Activated CD8-positive, alpha-beta memory T cell treated with anti-CD3 and anti-CD28 coated beads, Interleukin-2, amount 50 U/mL, for 24 hours (primary cell): ENCODE results near the gene PLEKHG3.

Experiments
- DNase-seq: peaks from one replicate; pipeline ENCODE4 v3.0.0-alpha.2; 2020; ENCODE audit errors: extremely low read depth

The PLEKHG3 gene

DNA sequence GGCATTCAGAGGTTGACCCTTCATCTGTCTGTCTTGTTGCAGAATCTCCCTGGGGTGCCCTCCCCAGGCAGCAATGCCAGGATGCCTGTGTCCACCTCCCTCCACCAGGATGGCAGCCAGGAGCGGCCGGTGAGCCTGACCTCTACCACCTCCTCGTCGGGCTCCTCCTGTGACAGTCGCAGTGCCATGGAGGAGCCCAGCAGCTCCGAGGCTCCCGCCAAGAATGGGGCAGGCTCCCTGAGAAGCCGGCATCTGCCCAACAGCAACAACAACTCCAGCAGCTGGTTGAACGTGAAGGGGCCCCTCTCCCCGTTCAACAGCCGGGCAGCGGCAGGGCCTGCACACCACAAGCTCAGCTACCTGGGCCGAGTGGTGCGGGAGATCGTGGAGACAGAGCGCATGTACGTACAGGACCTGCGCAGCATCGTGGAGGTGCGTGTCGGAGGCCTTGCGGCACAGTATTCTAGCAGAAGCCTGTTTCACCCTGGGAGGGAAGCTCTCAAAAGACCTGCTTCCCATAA is 23.4 kb downstream of the PLEKHG3 start:
- DNase-seq, result no peak

DNA sequence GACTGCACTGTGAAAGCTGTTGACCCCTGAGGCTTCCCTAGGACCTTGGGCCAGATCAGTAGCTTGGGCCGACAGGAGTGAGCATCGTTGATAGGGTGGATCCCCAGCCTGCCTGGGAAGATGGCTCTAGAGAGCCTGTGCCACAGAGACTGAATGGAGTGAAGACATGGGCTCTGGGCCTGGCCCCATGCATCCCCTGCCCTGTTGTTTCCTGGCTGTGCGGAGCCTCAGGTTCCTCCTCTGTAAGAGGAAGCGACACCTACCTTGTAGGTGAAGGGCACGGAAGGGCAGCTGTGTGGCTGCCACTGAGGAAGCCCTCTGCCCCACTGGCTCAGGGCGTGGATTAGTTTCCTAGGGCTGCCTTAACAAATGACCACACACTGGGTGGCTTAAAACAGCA is 23.9 kb downstream of the PLEKHG3 start:
- DNase-seq, result no peak

DNA sequence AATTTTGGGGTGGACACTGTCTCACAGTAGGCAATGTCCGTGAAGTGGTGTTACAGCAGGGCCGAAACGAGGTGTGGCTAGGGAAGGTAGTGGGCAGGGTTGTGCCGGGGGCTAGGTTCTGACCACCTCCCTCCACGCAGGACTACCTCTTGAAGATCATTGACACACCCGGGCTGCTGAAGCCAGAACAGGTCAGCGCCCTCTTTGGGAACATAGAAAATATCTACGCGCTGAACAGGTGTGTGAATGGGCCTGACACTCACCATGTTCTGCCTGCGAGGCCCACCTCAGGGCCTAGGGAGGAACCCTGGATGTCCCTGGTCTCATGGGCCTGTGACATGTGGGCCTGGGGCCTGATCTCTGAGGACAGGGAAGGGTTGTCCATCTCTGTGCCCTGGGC is 24.6 kb downstream of the PLEKHG3 start:
- no peak for DNase-seq

DNA sequence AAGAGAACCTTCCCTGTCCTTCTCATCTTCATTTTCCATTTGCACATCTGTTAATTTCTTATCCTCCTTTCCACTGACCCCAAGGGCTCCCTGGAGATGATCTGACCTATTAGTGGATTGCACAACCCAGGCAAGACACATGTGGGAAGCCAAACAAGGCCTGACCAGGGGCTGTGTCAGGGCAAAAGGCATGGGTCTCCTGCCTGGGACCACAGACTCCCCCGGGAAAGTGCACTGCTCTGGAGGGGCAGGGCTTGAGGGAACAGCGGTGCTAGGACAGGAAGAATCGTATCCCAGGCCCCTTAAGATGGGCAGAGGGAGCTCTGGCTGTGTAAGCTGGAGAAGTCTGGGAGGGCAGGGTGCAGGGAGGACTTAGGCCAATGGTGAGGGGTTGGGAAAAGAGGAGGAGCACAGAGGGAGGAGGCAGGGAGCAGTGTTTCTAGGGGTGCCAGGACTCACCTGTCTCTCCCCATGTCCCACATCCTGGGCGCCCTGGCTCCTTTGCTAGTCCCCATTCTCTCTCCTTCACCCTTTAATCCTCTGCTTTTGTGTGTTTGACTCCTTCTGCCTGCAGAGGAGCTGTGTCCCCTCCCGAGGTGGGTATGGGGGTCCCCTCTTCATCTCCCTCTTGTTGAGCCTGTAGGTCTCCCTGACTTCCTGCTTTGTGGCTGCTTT is 25.3 kb downstream of the PLEKHG3 start:
- no peak for DNase-seq

DNA sequence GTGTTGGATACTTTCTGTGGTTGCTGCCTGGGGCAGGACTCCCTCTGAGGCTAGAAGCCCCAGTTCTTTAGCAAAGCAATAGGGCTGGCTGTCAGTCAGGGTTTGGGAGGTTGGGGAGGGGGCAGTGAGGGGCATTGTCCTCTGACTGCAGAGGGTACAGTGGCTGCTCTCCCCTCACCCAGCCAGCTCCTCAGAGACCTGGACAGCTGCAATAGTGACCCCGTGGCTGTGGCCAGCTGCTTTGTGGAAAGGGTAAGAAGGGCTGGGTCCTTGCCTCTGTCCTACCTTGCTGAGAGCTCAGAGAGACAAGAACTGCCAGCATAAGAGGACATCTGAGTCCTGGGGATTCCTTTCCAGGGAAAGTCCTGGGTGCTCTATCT is 25.8 kb downstream of the PLEKHG3 start:
- no peak for DNase-seq

DNA sequence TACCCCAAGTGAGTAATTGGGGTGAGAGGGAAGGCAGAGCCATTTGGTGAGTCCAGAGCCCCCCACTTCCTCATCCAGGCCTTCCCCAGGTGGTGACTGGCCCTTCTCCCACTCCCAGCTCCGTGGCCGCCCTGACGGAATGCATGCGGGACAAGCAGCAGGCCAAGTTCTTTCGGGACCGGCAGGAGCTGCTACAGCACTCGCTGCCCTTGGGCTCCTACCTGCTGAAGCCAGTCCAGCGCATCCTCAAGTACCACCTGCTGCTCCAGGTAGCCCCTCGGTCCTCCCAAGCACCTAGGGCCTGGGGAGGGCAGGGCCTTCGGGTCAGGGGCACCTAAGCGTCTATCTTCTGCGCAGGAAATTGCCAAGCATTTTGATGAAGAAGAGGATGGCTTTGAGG is 26.5 kb downstream of the PLEKHG3 start:
- no peak for DNase-seq

DNA sequence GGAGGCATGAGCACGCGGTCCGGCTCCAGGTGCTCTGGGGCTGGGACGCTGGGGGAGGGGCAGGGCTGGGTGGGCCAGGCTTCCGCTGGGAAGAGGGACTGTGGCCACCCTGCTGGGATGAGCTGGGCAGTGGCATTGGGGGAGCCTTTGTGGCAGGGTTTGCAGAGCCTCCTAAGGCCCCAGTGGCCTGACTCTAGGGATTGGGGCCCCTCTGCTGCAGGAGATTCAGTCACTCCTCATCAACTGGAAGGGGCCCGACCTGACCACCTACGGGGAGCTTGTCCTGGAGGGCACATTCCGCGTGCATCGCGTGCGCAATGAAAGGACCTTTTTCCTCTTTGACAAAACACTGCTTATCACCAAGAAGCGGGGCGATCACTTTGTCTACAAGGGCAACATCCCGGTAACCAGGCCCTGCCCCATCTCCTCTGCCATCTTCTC is 26.9 kb downstream of the PLEKHG3 start:
- DNase-seq, result no peak

DNA sequence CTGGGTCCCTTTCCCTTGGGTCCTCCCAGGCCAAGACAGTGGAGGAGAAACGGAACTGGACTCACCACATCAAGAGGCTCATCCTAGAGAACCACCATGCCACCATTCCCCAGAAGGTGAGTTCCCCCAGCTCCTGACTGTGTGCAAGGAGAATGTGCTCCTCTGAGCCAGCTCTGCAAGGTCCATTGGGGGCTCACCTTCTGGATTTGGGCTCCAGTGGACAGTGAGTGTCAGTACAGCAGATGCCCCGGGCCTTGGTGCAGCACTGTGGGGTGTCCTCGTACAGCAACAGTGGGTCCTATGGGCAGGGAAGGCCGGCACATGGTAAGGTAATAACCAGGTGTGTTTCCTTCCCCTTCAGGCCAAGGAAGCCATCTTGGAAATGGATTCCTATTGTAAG is 27.8 kb downstream of the PLEKHG3 start:
- no peak for DNase-seq

DNA sequence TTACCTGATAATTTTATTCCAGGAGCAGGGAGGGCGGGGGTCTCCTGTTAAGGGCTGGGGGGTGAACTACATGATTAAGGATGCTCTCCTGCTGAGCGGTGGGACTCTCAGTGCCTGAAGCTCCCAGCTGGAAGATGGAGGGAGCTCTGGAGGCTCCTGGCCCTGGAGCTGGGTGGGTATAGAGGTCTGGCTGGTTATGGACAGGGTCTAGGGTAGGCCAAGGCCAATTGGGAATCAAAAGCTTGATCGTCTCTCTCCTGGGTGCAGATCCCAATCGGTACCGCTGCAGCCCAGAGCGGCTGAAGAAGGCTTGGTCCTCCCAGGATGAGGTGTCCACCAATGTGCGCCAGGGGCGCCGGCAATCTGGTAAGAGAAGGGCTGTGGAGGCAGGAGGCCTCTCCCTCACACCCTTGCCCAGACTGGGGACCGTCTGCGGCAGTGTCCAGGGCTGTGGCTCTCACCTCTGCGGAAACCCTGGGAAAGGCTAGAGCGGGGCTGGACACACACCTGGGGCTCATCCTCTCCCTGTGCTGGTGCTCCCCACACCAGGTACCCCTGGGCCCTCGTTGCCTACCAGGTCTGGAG is 28.4 kb downstream of the PLEKHG3 start:
- no peak for DNase-seq

DNA sequence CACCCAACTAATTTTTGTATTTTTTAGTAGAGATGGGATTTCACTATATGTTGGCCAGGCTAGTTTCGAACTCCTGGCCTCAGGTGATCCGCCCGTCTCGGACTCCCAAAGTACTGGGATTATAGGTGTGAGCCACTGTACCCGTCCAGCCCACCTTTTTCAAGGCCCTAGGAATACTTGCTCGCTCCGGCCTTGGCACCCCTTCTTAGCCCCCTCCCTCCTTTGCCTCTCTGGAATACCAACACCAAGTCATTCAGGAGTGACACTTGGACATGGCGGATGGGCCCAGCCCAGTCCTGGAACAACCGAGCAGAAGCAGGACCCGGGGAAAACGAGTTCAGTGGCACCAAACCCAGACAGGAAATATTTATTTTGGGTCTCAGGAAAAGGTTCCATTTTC is 29.1 kb downstream of the PLEKHG3 start:
- no peak for DNase-seq

DNA sequence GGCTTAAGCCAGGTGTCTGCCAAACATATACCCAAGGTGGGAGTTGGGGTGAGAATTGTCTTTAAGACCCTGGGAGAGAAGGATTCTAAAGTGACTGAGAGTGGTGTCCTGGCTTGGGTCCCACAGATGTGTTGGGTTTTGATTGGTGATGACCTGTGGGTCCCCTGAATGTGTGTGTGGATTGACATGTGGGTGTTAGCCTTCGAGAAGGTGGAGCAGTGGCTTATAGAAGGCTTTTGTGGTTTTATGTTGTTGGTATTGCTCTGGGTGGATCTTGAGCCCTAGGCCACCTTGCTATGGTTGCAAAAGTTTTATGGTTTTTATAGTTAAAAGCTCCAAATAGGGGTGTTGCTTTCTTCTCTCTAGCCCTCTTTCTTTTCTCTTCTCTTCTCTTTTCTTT is 29.7 kb downstream of the PLEKHG3 start:
- DNase-seq, result no peak

DNA sequence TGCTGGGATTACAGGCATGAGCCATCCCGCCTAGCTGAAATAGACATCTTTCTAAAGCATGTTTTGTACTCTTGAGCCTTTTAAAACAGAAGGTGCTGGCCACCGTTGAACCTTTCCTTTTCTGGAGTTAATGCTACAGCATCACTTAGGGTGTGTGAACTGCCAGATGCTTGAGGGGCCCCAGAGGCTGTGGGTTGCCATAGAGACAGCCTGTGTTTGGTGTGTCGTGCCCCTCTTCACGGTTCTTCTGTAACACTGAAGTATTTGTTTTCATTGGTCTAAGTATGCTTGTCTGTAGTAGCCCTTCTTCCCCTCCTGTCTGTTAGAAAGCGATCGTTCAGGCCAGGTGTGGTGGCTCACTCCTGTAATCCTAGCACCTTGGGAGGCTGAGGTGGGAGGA is 30.8 kb downstream of the PLEKHG3 start:
- DNase-seq, result no peak

DNA sequence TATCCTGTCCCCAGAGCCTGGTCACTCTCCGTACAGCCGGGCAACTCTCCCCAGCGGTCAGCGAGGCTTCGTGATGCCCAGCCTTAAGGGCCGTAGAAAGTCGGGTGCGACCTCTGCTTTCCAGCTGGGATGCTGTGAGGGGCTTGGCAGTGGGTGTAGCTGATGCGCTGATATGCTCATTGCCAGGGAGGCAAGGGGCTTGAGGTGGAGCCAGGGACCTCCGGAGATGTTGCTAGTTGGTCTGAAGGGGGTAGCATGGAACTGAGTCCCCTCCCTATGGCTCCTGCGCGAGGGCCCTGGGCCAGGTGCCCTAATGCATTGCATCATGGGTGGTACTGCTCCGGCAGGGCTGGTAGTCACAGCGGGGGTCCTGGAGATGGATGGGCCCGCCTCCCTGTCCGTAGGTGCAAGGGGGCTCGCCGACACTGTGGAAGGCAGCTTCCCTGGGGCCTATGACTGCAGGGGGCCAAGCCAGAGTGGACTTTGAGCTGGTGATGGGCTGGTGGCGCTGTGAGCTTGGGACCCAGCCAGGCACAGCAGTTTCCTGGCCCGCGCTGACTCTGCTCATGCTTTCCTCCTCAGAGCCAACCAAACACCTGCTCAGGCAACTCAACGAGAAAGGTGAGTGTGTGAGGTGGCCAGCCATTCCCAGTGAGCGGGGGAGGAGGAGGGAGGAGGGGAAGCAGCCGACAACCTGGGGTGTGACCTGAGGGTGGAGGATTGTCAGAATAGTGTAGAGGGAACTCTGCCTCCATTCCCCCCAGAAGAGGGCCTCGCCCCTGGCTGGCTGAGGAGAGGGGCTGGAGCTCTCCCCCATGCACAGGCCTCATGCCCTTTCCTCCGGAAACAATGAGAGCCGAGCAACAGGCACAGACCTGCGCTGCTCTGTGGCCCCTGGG is 32.3 kb downstream of the PLEKHG3 start:
- no peak for DNase-seq

DNA sequence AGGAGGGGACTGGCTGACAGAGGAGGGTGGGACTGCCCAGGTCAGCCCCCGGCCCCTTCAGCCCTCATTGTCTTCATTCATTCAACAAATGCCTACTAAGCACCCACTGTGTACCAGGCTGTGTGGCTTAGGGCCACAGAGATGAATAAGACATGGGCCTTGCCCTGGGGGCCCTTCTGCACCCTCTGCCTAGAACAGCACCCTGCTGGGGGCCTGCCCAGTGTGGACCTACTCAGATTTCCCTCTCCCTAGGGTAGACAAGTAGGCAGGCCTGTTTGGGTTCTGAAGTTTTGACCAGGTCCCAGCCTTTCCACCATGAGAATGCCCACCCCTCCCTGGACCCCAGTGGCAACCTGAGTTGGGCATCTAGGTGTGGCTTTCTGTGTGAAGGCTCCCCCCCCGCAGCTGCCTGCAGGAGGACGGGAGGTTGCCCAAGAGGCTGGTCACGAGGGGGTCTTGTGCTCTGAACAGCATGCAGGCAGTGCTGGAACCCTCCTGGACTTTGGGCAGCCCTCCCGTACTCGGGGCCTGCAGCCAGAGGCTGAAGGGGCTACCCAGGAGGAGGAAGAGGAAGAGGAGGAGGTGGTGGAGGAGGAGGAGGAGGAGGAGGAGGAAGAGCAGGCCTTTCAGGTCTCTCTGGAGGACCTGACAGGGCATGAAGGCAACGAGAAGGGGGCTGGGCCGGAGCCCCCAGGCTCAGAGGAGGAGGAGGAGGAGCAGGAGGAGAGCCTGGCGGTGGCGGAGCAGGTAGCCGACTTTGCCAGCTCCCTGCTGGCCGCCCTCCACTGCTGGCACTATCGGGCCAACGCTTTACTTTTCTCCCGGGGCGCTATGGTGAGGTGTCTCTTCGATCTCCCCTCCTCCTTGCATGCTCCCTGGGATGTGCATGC is 33.4 kb downstream of the PLEKHG3 start:
- DNase-seq, result no peak

DNA sequence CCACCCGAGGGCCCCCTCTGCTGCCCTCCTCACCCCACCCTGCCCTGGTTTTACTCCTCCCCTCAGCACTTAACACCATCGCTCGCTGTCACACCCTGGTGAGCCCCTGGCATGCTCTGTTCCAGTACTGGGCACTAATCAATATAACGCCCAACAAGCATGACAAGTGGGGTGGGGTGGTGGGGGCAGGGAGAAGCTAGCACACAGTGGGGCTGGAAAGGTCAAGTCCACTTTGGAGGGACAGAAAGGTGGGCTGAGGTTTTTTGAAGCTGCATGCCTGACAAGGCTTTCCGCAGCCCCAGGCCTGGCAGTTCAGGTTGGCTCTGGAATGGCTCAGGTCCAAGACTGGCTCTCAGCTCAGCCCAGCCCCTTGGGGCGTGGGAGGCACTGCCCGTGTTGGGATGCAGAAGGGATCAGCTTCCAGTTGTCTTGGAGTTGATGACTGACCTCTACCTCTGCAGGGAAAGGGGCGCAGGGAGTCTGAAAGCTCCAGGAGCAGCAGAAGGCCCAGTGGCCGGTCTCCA is 34.1 kb downstream of the PLEKHG3 start:
- DNase-seq, result no peak

DNA sequence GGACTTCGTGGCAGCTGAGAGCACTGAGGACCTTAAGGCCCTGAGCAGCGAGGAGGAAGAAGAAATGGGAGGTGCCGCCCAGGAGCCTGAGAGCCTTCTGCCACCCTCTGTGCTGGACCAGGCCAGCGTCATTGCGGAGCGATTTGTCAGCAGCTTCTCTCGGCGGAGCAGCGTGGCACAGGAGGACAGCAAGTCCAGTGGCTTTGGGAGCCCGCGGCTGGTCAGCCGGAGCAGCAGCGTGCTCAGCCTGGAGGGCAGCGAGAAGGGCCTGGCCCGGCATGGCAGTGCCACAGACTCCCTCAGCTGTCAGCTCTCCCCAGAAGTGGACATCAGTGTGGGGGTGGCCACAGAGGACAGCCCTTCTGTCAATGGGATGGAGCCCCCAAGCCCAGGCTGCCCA is 37.0 kb downstream of the PLEKHG3 start:
- no peak for DNase-seq

DNA sequence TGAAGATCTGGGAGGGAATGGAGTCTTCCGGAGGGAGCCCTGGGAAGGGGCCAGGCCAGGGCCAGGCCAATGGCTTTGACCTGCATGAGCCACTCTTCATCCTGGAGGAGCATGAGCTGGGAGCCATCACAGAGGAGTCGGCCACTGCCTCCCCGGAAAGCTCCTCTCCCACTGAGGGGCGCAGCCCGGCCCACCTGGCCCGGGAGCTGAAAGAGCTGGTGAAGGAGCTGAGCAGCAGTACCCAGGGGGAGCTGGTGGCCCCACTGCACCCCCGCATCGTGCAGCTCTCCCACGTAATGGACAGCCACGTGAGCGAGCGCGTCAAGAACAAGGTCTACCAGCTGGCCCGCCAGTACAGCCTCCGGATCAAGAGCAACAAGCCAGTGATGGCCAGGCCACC is 37.7 kb downstream of the PLEKHG3 start:
- DNase-seq, result no peak

DNA sequence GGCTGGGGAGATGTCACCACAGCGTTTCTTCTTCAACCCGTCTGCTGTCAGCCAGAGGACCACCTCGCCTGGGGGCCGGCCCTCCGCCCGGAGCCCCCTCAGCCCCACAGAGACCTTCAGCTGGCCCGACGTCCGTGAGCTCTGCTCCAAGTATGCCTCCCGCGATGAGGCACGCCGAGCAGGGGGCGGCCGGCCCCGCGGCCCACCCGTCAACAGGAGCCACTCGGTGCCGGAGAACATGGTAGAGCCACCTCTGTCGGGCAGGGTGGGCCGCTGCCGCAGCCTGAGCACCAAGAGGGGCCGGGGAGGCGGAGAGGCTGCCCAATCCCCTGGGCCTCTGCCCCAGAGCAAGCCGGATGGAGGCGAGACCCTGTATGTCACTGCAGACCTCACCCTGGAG is 38.8 kb downstream of the PLEKHG3 start:
- no peak for DNase-seq

DNA sequence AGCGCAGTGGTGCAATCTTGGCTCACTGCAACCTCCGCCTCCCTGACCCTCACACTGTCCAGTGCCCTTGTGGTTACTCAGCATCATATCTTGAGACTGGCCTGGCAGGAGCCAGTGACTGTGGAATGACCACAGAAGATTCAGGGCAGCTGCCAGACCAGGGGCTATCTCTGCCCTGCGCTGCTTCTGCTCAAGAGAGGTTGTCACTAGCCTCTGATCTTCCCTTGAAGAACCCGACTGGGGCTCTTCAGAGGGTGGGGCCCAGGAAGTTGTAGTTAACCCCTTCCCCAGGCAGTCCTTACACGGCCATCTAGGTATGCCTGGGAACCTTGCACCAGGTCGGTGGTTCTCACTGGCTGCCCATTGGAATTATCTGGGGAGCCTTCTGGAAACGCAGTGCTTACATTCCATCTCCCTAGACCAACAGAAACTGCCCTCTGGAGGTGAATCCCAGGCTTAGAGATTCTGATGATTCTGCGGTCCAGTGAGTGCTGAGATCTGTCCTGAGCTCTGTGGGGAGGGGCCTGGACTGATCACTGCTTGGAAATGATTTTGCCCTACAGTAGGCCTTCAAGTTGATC is 41.4 kb downstream of the PLEKHG3 start:
- DNase-seq, result no peak

DNA sequence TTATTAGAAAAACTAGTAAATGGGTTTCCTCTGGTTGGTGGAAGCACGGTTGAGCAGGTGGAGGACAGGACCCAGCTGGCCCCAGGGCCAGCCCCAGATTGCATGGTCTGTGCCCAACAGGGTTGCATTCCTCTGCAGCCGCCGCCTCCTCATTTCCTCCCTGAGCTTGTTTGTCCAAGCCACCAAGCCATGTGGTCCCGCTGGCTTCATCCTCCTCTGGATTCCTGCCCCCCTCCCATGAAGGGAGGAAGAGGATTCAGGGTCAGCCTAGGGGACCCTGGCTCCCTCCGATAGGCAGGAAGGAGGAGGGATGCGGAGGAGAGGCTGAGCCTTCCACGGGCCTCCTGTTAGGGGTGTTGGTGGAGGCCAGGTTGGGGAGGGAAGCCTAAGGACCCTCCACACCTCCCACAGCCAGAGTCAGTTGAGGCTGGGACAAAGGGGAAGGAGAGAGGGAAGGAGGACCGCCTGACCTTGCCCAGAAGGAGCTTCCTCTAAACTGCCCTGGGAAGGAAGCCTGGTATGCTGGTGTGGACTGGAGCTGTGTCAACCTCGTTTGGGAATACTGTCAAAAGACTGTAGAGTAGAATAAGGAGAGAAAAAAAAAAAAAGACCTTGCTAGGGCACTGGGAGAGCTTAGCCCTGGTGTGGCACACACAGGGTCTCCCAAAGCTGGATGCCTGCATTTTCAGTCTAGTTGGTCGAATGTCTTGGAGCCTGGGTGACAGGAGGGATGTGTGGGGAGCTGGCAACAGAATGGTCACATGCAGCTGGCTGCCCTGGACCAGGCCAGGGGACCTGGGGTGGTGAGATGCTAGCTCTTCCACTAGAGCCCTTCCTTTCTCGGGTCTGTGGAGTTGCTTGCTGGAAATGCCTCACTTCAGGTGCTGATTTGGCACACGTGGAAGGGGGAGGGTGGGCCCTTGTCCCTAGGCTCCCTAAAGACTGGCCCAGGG is 42.4 kb downstream of the PLEKHG3 start:
- no peak for DNase-seq
